ENCODE results near the gene NSFL1C. TPM values are rescaled to one million over a fixed set of nuclear protein-coding genes. Genes with fewer than 3 reads are reported as not detected.

The NSFL1C gene
- total and polyA plus RNA-seq, 2 experiments from 2014 or later: 48.9 to 92.2 TPM

DNA sequence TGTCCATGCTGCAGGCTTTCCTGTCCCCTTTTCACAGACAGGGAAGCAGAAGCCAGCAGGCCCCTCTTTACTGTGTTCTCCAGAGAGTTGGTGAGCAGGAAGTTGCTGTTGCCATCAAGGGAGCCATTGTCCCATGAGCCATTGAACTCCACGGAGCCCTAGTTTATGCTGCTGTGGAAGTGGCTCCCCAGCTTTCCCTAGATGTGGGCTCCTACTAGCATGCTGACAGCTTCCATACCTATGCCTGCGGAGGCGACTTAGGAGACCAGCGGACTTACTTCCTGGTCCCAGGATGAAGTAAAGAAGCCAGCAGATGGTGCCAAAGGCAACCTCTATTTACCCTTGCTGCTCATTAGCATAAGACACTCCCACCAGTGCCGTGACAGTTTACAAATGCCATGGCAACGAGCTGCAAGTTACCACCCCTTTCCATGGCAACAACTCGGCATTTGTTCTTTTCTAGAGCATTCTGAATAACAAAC is 43.0 kb downstream of the NSFL1C start:
- Histone ChIP-seq H3K27me3 (ENCODE audit: insufficient read depth) (no peaks in the 10 kb centered on the region), H4K20me1 (replicated peaks; ENCODE audit: insufficient read depth) (no peaks in the 10 kb centered on the region), H3K27ac (ENCODE audit: low read depth) (no peak overlapping the region), H3K36me3 (ENCODE audit: insufficient read depth) (no peaks in the 10 kb centered on the region), H2AFZ (no peak overlapping the region), H3K4me3 (no peak overlapping the region), H3F3A (replicated peaks; ENCODE audit: low read depth) (peaks cover 3% of the 10 kb centered on the region; the same call in 1 of the 2 replicates), H3K4me2 (no peak overlapping the region), H3K79me2 (replicated peaks; ENCODE audit: insufficient read depth) (no peaks in the 10 kb centered on the region), H3K4me1 (ENCODE audit: insufficient read depth) (peaks cover 11% of the 10 kb centered on the region), H3K9me2 (ENCODE audit: insufficient read depth) (0 out of 2 replicates have a peak, but pooled peaks cover 4% of the 10 kb centered on the region)
- Mint-ChIP-seq H3K27me3 (ENCODE audit: insufficient read depth, low read depth, poor library complexity) (peaks cover 8% of the 10 kb centered on the region), H3K27ac (no peak overlapping the region), H3K9me3 (peaks cover 21% of the 10 kb centered on the region), H3K4me3 (no peak overlapping the region), H3K4me1 (peaks cover 27% of the 10 kb centered on the region), H3K36me3 (ENCODE audit: low read depth) (peaks cover 6% of the 10 kb centered on the region; the same call in 2 of the 3 replicates)
- TF ChIP-seq, protein P1, sequence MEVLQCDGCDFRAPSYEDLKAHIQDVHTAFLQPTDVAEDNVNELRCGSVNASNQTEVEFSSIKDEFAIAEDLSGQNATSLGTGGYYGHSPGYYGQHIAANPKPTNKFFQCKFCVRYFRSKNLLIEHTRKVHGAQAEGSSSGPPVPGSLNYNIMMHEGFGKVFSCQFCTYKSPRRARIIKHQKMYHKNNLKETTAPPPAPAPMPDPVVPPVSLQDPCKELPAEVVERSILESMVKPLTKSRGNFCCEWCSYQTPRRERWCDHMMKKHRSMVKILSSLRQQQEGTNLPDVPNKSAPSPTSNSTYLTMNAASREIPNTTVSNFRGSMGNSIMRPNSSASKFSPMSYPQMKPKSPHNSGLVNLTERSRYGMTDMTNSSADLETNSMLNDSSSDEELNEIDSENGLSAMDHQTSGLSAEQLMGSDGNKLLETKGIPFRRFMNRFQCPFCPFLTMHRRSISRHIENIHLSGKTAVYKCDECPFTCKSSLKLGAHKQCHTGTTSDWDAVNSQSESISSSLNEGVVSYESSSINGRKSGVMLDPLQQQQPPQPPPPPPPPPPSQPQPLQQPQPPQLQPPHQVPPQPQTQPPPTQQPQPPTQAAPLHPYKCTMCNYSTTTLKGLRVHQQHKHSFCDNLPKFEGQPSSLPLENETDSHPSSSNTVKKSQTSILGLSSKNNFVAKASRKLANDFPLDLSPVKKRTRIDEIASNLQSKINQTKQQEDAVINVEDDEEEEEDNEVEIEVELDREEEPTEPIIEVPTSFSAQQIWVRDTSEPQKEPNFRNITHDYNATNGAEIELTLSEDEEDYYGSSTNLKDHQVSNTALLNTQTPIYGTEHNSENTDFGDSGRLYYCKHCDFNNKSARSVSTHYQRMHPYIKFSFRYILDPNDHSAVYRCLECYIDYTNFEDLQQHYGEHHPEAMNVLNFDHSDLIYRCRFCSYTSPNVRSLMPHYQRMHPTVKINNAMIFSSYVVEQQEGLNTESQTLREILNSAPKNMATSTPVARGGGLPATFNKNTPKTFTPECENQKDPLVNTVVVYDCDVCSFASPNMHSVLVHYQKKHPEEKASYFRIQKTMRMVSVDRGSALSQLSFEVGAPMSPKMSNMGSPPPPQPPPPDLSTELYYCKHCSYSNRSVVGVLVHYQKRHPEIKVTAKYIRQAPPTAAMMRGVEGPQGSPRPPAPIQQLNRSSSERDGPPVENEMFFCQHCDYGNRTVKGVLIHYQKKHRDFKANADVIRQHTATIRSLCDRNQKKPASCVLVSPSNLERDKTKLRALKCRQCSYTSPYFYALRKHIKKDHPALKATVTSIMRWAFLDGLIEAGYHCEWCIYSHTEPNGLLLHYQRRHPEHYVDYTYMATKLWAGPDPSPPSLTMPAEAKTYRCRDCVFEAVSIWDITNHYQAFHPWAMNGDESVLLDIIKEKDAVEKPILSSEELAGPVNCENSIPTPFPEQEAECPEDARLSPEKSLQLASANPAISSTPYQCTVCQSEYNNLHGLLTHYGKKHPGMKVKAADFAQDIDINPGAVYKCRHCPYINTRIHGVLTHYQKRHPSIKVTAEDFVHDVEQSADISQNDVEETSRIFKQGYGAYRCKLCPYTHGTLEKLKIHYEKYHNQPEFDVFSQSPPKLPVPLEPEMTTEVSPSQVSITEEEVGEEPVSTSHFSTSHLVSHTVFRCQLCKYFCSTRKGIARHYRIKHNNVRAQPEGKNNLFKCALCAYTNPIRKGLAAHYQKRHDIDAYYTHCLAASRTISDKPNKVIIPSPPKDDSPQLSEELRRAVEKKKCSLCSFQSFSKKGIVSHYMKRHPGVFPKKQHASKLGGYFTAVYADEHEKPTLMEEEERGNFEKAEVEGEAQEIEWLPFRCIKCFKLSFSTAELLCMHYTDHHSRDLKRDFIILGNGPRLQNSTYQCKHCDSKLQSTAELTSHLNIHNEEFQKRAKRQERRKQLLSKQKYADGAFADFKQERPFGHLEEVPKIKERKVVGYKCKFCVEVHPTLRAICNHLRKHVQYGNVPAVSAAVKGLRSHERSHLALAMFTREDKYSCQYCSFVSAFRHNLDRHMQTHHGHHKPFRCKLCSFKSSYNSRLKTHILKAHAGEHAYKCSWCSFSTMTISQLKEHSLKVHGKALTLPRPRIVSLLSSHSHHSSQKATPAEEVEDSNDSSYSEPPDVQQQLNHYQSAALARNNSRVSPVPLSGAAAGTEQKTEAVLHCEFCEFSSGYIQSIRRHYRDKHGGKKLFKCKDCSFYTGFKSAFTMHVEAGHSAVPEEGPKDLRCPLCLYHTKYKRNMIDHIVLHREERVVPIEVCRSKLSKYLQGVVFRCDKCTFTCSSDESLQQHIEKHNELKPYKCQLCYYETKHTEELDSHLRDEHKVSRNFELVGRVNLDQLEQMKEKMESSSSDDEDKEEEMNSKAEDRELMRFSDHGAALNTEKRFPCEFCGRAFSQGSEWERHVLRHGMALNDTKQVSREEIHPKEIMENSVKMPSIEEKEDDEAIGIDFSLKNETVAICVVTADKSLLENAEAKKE (CRISPR knock-in tag; IDR thresholded peaks at IDR 0.05): no peak
- TF ChIP-seq, protein P2, sequence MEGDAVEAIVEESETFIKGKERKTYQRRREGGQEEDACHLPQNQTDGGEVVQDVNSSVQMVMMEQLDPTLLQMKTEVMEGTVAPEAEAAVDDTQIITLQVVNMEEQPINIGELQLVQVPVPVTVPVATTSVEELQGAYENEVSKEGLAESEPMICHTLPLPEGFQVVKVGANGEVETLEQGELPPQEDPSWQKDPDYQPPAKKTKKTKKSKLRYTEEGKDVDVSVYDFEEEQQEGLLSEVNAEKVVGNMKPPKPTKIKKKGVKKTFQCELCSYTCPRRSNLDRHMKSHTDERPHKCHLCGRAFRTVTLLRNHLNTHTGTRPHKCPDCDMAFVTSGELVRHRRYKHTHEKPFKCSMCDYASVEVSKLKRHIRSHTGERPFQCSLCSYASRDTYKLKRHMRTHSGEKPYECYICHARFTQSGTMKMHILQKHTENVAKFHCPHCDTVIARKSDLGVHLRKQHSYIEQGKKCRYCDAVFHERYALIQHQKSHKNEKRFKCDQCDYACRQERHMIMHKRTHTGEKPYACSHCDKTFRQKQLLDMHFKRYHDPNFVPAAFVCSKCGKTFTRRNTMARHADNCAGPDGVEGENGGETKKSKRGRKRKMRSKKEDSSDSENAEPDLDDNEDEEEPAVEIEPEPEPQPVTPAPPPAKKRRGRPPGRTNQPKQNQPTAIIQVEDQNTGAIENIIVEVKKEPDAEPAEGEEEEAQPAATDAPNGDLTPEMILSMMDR (conservative IDR thresholded peaks at IDR 0.05; ENCODE audit: low read depth in 2 of 2): peak; percentile 54 to 81
- no peak for TF ChIP-seq EZH2phosphoT487 (IDR thresholded peaks at IDR 0.05; ENCODE audit: unreplicated experiment)
- ATAC-seq (peak; percentile 79), DNase-seq (ENCODE audit: low spot score) (peak; percentile 98)
